ENCODE data around the gene RNF123.

DNA sequence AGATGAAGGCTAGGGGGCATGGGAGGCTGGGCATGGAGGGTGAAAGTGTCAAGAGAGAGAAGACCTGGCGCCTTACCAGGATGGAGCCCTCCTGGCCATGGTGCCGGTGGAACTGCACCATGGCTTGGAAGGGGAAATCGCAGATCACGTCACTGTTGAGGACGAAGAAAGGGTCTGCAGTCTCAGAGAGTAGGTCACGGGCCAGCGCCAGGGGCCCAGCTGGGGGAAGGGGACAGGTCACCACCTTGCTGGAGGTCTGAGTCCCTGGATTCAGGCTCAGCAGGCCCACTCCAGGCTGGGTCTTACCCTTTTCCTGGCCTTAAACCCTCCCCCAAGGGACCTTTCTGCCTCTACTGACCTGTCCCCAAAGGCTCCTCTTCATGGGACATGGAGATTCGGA is 33.5 kb downstream of the RNF123 start:
- TF ChIP-seq YY1 (IDR thresholded peaks at IDR 0.05; ENCODE audit: extremely low read depth, insufficient replicate concordance, low read depth, low read length) (no peak), POLR2AphosphoS5 (IDR thresholded peaks at IDR 0.05; ENCODE audit: low read depth, low read length) (no peak), TCF7L2 (IDR thresholded peaks at IDR 0.05; ENCODE audit: borderline replicate concordance, extremely low read depth, insufficient read depth, insufficient read length) (no peak), JUND (IDR thresholded peaks at IDR 0.05) (no peak), CEBPB (IDR thresholded peaks at IDR 0.05; ENCODE audit: low read depth) (no peak), EZH2 (IDR thresholded peaks at IDR 0.05) (no peak), EGR1 (IDR thresholded peaks at IDR 0.05; ENCODE audit: low read depth) (no peak), MAX (IDR thresholded peaks at IDR 0.05) (no peak), EZH2phosphoT487 (IDR thresholded peaks at IDR 0.05; ENCODE audit: borderline replicate concordance) (no peak), POLR2A (IDR thresholded peaks at IDR 0.05; ENCODE audit: borderline replicate concordance, extremely low read depth, insufficient read depth, insufficient read length) (no peak), ATF3 (IDR thresholded peaks at IDR 0.05) (no peak)
- TF ChIP-seq, protein P1, sequence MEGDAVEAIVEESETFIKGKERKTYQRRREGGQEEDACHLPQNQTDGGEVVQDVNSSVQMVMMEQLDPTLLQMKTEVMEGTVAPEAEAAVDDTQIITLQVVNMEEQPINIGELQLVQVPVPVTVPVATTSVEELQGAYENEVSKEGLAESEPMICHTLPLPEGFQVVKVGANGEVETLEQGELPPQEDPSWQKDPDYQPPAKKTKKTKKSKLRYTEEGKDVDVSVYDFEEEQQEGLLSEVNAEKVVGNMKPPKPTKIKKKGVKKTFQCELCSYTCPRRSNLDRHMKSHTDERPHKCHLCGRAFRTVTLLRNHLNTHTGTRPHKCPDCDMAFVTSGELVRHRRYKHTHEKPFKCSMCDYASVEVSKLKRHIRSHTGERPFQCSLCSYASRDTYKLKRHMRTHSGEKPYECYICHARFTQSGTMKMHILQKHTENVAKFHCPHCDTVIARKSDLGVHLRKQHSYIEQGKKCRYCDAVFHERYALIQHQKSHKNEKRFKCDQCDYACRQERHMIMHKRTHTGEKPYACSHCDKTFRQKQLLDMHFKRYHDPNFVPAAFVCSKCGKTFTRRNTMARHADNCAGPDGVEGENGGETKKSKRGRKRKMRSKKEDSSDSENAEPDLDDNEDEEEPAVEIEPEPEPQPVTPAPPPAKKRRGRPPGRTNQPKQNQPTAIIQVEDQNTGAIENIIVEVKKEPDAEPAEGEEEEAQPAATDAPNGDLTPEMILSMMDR (IDR thresholded peaks at IDR 0.05 in 2 of 3, conservative IDR thresholded peaks at IDR 0.05 in 1 of 3; ENCODE audit: borderline replicate concordance in 1 of 3, insufficient read depth in 1 of 3, low read depth in 2 of 3, low read length in 2 of 3): no peak

Data from HCT116 (cell line).